Stomach (tissue), 4 donors: ENCODE measurements around the gene CDC5L.
"Not testable (repeated sequence)": the region's sequence is repeated elsewhere in the genome, so short reads cannot be mapped to it uniquely, and the experiment has no call there.

Experiments used
- EP300 ChIP-seq: sonication (generic); formaldehyde crosslinking; IDR thresholded peaks from one replicate; pipeline ENCODE4 v1.6.1; 2017; ENCODE audit warnings: antibody characterized with exemption
- POLR2A ChIP-seq, 4 donors: fragments of 450-650 bp; IDR thresholded peaks; one replicate each; pipeline ENCODE4 v1.6.1; 2016; ENCODE audit warnings: antibody characterized with exemption in 4 of 4, control low read depth in 2 of 4, mild to moderate bottlenecking in 1 of 4, moderate library complexity in 1 of 4
- POLR2AphosphoS5 ChIP-seq, 3 donors: sonication (generic); formaldehyde crosslinking; IDR thresholded peaks; one replicate each; pipeline ENCODE4 v1.6.1; 2016; ENCODE audit warnings: antibody characterized with exemption in 3 of 3
- TF ChIP-seq, protein P1 (sequence below), 7 experiments: fragments of 450-650 bp in 4 of 7; fragments of 200-600 bp in 3 of 7; sonication (generic) in 3 of 7; IDR thresholded peaks; one replicate each; pipeline ENCODE4 v1.5.1; 2016 to 2019; ENCODE audit warnings: antibody characterized with exemption in 7 of 7, control low read depth in 2 of 7, mild to moderate bottlenecking in 1 of 7

GRCh38 chr6:44350650-44350994 is 36.9 kb upstream of the CDC5L start:
- TF ChIP-seq, protein P1, sequence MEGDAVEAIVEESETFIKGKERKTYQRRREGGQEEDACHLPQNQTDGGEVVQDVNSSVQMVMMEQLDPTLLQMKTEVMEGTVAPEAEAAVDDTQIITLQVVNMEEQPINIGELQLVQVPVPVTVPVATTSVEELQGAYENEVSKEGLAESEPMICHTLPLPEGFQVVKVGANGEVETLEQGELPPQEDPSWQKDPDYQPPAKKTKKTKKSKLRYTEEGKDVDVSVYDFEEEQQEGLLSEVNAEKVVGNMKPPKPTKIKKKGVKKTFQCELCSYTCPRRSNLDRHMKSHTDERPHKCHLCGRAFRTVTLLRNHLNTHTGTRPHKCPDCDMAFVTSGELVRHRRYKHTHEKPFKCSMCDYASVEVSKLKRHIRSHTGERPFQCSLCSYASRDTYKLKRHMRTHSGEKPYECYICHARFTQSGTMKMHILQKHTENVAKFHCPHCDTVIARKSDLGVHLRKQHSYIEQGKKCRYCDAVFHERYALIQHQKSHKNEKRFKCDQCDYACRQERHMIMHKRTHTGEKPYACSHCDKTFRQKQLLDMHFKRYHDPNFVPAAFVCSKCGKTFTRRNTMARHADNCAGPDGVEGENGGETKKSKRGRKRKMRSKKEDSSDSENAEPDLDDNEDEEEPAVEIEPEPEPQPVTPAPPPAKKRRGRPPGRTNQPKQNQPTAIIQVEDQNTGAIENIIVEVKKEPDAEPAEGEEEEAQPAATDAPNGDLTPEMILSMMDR (IDR thresholded peaks at IDR 0.05) = not testable (repeated sequence)
- not testable (repeated sequence) for TF ChIP-seq EP300; POLR2A (IDR thresholded peaks at IDR 0.05); POLR2AphosphoS5 (IDR thresholded peaks at IDR 0.05)
